ENCODE results near the gene CRYBB1.

Gene CRYBB1

GRCh38 chr22:26549902-26550497 is 67.8 kb downstream of the CRYBB1 start:
- DNase-seq, result no peak
